Subcutaneous adipose tissue (tissue), 4 donors: Measurements from ENCODE around the gene MLC1. TPM values are rescaled to one million over a fixed set of nuclear protein-coding genes. Genes with fewer than 3 reads are reported as not detected.

Experiments
- CTCF ChIP-seq: fragments of 450-650 bp; IDR thresholded peaks from one replicate; pipeline ENCODE4 v1.5.1; 2016; ENCODE audit warnings: low read depth, mild to moderate bottlenecking, control low read depth, antibody characterized with exemption, moderate library complexity
- total RNA-seq, 4 donors: library from RNA; depleted of rRNA; stranded (reverse); fragments of >200 nt; gene quantifications; one replicate each; pipeline ENCODE4 v1.1.0, GENCODE V29; 2016

The MLC1 gene
- total RNA-seq, 4 donors from 2014 or later, result 0.22 to 1.1 TPM; not detected in 2

DNA sequence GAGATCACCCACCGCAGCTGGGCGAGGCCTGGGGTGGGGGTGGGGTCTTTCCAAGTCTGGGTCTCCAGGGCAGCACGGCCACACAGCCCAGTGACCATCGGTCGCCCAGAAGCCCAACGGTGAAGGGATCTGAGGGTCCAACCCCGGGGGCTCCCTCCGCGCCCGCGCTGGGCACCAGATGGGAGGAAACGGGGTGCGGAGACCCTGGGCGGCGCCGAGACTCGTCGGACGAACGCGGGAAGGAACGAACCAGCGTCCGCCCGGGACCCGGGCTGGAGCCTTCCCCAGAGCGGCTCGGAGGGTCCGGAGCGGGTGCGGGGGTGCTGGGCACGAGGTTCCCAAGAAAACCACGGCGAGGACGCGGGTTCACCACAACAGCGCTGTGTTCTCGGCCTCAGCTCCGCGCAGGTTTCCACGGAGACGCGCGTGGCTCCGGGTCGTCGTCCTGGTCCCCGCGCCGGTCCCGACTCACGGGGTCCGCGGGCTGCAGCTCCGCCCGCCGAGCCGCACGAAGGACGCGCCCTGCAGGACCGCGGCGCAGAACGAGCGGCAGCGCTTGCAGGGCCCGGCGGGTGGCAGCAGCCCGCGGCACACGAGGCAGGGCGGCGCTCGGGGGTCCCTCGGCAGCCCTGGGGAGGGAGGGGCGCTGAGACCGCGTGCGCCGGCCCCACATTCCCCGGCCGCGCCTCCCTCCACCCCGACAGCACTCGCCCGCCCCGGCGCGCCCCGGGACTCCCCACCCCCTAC, 70.4 kb downstream of the MLC1 start:
- no peak for TF ChIP-seq CTCF

DNA sequence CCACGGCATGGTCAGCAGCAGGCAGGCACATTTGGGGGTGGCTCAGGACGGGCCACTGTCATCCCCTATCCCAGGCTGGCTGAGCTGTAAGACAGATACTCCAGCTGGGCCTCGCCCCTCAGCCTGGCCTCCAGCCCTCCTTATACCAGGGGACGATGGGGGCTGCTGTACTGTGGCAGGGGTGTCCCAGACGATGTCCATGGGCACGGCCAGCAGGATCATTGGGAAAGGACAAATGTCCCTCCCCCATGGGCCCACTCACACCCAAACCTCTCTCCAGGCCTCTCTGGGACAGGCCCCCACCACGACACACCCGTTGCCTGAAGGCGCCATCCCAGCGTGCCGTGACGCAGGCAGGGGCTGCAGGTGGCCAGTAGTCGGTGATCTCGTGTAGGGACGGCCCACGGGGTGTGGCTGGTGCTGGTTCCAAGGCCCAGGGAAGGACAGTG, 71.1 kb downstream of the MLC1 start:
- TF ChIP-seq CTCF, result no peak

DNA sequence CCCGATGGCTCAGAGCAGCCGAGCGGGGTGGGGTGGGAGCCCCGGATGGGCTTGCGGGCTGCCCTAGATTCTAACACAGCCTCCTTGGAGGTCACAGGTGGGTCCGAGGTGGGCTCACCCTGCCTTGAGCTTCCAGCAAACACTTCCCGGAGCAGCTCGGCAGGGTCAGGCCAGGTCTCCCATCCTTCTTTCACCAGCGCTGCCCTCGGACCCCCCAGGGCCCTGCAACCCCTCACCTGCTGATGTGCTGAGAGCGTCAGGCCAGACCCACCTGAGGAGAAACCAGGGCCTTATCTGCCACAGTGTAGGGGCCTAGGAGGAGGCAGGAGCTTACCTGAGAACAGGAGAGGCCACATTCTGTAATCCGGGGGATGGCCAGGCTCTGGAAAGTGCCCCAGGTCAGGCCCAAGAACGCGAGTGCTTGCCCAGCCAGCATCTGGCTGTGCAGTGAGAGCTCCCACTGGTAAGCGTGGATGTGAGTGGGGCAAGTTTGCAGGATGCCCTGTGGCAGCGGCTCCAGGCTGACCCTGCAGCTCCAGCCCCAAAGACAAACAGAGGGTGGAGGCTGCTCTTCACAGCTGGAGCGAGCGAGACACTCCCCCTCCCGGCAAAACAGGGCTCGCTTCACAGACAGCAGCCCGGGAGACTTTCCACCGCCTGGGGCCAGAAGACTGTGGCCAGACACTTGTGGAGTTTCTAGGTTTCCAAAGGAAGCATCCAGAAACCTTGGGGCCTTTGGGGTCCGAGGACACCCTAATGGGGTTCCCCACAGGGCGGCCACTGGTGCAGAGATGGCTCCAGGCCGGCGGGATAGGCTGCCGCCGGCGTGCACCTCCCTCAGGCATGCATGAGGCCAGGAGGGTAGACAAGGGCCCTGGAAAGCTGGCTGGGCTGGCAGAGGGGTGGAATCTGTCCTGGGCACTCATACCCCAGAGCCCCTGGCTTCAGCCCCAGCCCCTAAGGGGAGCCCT, 72.7 kb downstream of the MLC1 start, which contains the start of gene IL17REL:
Gene IL17REL (minus strand): TSS at position 555 of the 971 bp plus-strand sequence. CDS start 119 bp downstream, at position 436.
- TF ChIP-seq CTCF, result no peak

- no peak for TF ChIP-seq CTCF
Observed at GRCh38 chr22:50011447-50012210, 73.6 kb downstream of the MLC1 start.

GRCh38 chr22:50010676-50011446, 74.4 kb downstream of the MLC1 start:
- no peak for TF ChIP-seq CTCF

GRCh38 chr22:50009765-50010675, 75.2 kb downstream of the MLC1 start:
- TF ChIP-seq CTCF, result no peak
